Upper lobe of left lung (tissue), 6 donors: ENCODE data around the gene ZBTB3. TPM values are rescaled to one million over a fixed set of nuclear protein-coding genes. Genes with fewer than 3 reads are reported as not detected.

Source experiments
- ATAC-seq, 2 donors: fragments of 200-7000 bp; cut with Tn5 transposase; one replicate each; pipeline ENCODE4 v1.9.1; 2022; ENCODE audit warnings: mild to moderate bottlenecking in 2 of 2, moderate library complexity in 2 of 2; ENCODE audit not compliant: low FRiP score in 2 of 2
- DNase-seq, 2 donors: peaks; one replicate each; pipeline ENCODE4 v3.0.0-alpha.2; 2019 to 2020
- H3K27ac ChIP-seq, 4 donors: fragments of 200-600 bp; sonication (generic); one replicate each; pipeline ENCODE4 v1.5.1; 2016 to 2019
- H3K27me3 ChIP-seq, 4 donors: fragments of 200-600 bp; sonication (generic); one replicate each; pipeline ENCODE4 v1.5.1; 2017 to 2019
- H3K36me3 ChIP-seq, 4 donors: fragments of 200-600 bp; sonication (generic); one replicate each; pipeline ENCODE4 v1.5.1; 2016 to 2019
- H3K4me1 ChIP-seq, 4 donors: fragments of 200-600 bp; sonication (generic); one replicate each; pipeline ENCODE4 v1.5.1; 2018 to 2019
- H3K4me3 ChIP-seq, 4 donors: fragments of 200-600 bp; sonication (generic); one replicate each; pipeline ENCODE4 v1.5.1; 2017 to 2019; ENCODE audit warnings: mild to moderate bottlenecking in 2 of 4, moderate library complexity in 1 of 4
- H3K9me3 ChIP-seq, 4 donors: fragments of 200-600 bp; sonication (generic); one replicate each; pipeline ENCODE4 v1.5.1; 2018 to 2019
- EP300 ChIP-seq, 4 donors: sonication (generic); formaldehyde crosslinking; IDR thresholded peaks; one replicate each; pipeline ENCODE4 v1.5.1; 2017; ENCODE audit warnings: antibody characterized with exemption in 4 of 4, control low read depth in 2 of 4
- POLR2A ChIP-seq, 4 donors: fragments of 450-650 bp; IDR thresholded peaks; one replicate each; pipeline ENCODE4 v1.5.1; 2016 to 2017; ENCODE audit warnings: antibody characterized with exemption in 4 of 4, mild to moderate bottlenecking in 2 of 4
- POLR2AphosphoS5 ChIP-seq, 2 donors: sonication (generic); formaldehyde crosslinking; IDR thresholded peaks; one replicate each; pipeline ENCODE4 v1.5.1; 2017; ENCODE audit warnings: antibody characterized with exemption in 2 of 2
- WGBS, 2 donors: methylation state at CpG; one replicate each; pipeline ENCODE4 v1.1.5; 2017 to 2018; 5-methylcytosine and 5-hydroxymethylcytosine counted together
- total RNA-seq, 6 donors: library from RNA; depleted of rRNA in 4 of 6; stranded (reverse); fragments of >200 nt in 4 of 6; gene quantifications; one replicate each; pipeline versions ENCODE4 v1.1.0 to v1.2.1, GENCODE V29; 2016 to 2021
- TF ChIP-seq, protein P1 (sequence below), 6 experiments: fragments of 450-650 bp in 4 of 6; fragments of 200-600 bp in 2 of 6; sonication (generic) in 2 of 6; IDR thresholded peaks; one replicate each; pipeline ENCODE4 v1.5.1; 2016 to 2019; ENCODE audit warnings: antibody characterized with exemption in 6 of 6
- donor health status: DM: no; HTN: no; CAD: no; lungs with moderate emphysema.
- donor health status: DM: no; HTN: yes; CAD: no; lungs with severe emphysema.

ZBTB3 gene
- total RNA-seq, 6 donors from 2014 or later = 7.3 to 15.3 (median 11.7) TPM

DNA sequence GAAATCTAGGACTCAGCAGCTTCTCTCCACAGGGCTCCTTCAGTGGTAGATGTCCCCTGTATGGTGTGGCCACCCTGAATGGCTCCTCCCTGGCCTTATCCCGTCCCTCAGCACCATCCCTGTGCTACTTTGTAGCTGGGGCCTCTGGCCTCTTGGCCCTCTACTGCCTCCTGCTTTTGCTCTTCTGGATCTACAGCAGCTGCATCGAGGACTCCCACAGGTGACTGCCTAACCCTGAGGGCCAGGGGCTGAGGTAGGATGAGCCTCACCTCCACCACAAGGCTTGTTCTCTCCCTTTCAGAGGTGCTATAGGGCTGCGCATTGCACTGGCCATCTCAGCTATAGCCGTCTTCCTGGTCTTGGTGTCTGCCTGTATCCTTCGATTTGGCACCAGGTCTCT, 35.0 kb upstream of the ZBTB3 start:
- no peak for ATAC-seq
- no peak for DNase-seq
- H3K9me3 ChIP-seq = no peaks in the 10 kb centered on the region
- no peak for TF ChIP-seq EP300 (IDR thresholded peaks at IDR 0.05)
- TF ChIP-seq, protein P1, sequence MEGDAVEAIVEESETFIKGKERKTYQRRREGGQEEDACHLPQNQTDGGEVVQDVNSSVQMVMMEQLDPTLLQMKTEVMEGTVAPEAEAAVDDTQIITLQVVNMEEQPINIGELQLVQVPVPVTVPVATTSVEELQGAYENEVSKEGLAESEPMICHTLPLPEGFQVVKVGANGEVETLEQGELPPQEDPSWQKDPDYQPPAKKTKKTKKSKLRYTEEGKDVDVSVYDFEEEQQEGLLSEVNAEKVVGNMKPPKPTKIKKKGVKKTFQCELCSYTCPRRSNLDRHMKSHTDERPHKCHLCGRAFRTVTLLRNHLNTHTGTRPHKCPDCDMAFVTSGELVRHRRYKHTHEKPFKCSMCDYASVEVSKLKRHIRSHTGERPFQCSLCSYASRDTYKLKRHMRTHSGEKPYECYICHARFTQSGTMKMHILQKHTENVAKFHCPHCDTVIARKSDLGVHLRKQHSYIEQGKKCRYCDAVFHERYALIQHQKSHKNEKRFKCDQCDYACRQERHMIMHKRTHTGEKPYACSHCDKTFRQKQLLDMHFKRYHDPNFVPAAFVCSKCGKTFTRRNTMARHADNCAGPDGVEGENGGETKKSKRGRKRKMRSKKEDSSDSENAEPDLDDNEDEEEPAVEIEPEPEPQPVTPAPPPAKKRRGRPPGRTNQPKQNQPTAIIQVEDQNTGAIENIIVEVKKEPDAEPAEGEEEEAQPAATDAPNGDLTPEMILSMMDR (IDR thresholded peaks at IDR 0.05) = no peak
- TF ChIP-seq POLR2AphosphoS5 (IDR thresholded peaks at IDR 0.05) = no peak
- no peak for TF ChIP-seq POLR2A (IDR thresholded peaks at IDR 0.05)
- H3K4me1 ChIP-seq = peaks cover 43 to 67% (median 46%) of the 10 kb centered on the region in 4 donors
- peaks cover 3 to 45% (median 19%) of the 10 kb centered on the region in 4 donors for H3K36me3 ChIP-seq
- 80 to 82% methylated on average over 5 of the region's 5 CpGs for WGBS, 2 donors
- H3K4me3 ChIP-seq = no peak overlapping the region
- no peaks in the 10 kb centered on the region for H3K27me3 ChIP-seq
- peak overlapping the region in 2 of 4 donors; percentile 36 to 60 for H3K27ac ChIP-seq

DNA sequence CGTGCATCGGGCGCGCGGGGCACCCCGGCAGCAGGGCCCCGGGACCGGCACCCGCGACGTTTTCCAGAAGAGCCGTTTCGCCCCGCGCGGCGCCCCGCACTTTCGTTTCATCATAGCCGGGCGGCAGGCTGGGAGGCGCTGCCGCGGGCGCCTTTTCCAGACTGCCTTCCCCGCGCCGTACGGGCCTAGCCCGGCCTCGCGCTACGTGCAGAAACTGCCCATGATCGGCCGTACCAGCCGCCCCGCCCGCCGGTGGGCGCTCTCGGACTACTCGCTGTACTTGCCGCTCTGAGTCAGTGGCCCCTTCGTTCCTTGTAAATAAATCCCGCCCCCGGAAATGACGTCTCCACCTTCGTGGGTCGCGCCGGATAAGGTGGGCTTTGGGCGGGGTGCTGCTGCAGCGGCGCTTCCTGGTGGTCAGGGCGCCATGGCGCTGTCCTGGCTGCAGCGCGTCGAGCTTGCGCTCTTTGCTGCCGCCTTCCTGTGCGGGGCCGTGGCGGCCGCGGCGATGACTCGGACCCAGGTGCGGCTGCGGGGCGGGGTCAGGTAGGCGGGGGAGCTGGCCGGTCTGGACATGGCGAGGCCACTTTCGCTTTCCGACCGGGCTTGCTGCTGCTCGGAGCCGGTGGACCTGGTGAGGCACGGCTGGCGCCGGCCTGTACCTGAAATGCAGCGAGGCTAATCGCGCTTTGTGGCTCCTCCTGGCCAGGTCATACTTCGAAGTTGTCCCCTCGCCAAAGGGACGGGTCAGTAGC, 33.2 kb upstream of the ZBTB3 start, which contains the start of gene TMEM179B:
TSS of gene TMEM179B (plus strand) at position 398 of the 755 bp plus-strand sequence. CDS start at position 428, 30 bp downstream.
- peak within 1 kb of the TSS; percentile 89 to 98 (median 94) for H3K27ac ChIP-seq
- 0 to 3% methylated on average over 3 to 18 of the region's 88 CpGs for WGBS, 2 donors

DNA sequence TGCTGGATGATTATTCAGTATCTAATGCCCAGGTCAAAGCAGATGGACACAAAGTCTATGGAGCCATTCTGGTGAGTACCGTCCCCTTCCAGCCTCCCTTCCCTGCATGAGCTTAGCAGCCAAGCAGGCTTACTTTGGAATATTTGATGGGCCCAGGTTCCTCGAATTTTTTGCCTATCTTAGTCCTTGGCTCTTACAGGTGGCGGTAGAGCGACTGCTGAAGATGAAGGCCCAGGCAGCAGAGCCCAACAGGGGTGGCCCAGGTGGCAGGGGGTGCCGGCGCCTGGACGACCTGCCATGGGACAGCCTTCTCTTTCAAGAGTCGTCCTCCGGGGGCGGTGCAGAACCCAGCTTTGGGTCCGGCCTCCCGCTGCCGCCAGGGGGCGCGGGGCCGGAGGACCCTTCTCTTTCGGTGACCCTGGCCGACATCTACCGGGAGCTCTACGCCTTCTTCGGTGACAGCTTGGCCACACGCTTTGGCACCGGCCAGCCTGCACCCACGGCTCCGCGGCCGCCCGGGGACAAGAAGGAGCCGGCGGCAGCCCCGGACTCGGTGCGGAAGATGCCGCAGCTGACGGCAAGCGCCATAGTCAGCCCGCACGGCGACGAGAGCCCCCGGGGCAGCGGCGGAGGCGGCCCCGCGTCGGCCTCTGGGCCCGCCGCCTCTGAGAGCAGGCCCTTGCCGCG, 32.5 kb upstream of the ZBTB3 start:
- Histone ChIP-seq H3K9me3 (no peaks in the 10 kb centered on the region), H3K4me3 (peak overlapping the region; percentile 85 to 99 (median 93)), H3K27ac (peak overlapping the region; percentile 89 to 98 (median 94)), H3K4me1 (peaks cover 33 to 49% (median 37%) of the 10 kb centered on the region in 4 donors), H3K27me3 (no peaks in the 10 kb centered on the region), H3K36me3 (peaks cover 0 to 42% (median 14%) of the 10 kb centered on the region in 4 donors)
- ATAC-seq = peak; percentile 88 to 93
- TF ChIP-seq EP300 (IDR thresholded peaks at IDR 0.05) (no peak), POLR2AphosphoS5 (IDR thresholded peaks at IDR 0.05) (peak; percentile 24 to 37), POLR2A (IDR thresholded peaks at IDR 0.05) (no peak)
- TF ChIP-seq, protein P1 (IDR thresholded peaks at IDR 0.05) = peak; percentile 93 to 99 (median 98)
- WGBS, 2 donors = 5 to 16% methylated on average over 5 to 6 of the region's 51 CpGs
- peak; percentile 94 to 98 for DNase-seq

More for the DNA sequence above, 33.2 kb upstream of the ZBTB3 start, which contains the start of gene TMEM179B:
- ATAC-seq (peak; percentile 92 to 95), DNase-seq (peak; percentile 98 to 100)
- Histone ChIP-seq H3K9me3 (no peaks in the 10 kb centered on the region), H3K36me3 (peaks cover 0 to 37% (median 11%) of the 10 kb centered on the region in 4 donors), H3K4me3 (peak within 1 kb of the TSS; percentile 85 to 99 (median 93)), H3K27me3 (no peaks in the 10 kb centered on the region), H3K4me1 (peaks cover 36 to 54% (median 40%) of the 10 kb centered on the region in 4 donors)
- peak; percentile 99 to 100 for TF ChIP-seq POLR2AphosphoS5 (IDR thresholded peaks at IDR 0.05)
- peak in 1 of 4 donors; percentile 69 for TF ChIP-seq EP300 (IDR thresholded peaks at IDR 0.05)
- TF ChIP-seq POLR2A (IDR thresholded peaks at IDR 0.05) = peak; percentile 74 to 99 (median 95)
- TF ChIP-seq, protein P1 (IDR thresholded peaks at IDR 0.05) = peak in 5 of 6 experiments; percentile 24 to 77 (median 48)

DNA sequence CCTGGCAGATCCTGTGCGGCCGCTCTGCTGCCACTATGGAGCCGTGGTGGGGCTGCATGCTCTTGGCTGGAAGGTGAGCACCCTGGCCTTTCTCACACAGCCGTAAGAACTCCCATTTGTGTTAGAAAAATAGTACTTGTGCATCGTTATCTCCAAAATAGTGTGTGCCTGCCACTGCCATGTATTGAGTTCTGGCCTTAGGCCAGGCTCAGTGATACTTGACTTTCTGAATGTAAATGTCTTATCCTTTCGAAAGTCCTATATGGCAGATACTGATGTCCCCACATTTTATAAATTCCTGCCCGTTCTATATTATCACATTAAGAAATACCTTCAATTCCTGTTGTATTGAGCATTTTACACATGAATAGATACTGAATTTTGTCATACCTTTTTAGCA, 28.8 kb upstream of the ZBTB3 start:
- Histone ChIP-seq H3K36me3 (peaks cover 0 to 49% (median 18%) of the 10 kb centered on the region in 4 donors), H3K9me3 (no peaks in the 10 kb centered on the region), H3K27me3 (no peaks in the 10 kb centered on the region), H3K27ac (no peak overlapping the region), H3K4me1 (peaks cover 8 to 12% (median 9%) of the 10 kb centered on the region in 4 donors), H3K4me3 (no peak overlapping the region)
- TF ChIP-seq EP300 (IDR thresholded peaks at IDR 0.05) (no peak), POLR2A (IDR thresholded peaks at IDR 0.05) (no peak), POLR2AphosphoS5 (IDR thresholded peaks at IDR 0.05) (no peak)
- TF ChIP-seq, protein P1 (IDR thresholded peaks at IDR 0.05) = no peak
- WGBS, 2 donors = 95 to 97% methylated on average over 7 of the region's 7 CpGs
- no peak for ATAC-seq
- DNase-seq = no peak
